DMS 273 treated with DMSO at 0.1 percent for 48 hours (cell line): ENCODE results near the gene RGS19.
"Not testable (repeated sequence)": the region's sequence is repeated elsewhere in the genome, so short reads cannot be mapped to it uniquely, and the experiment has no call there.

ENCODE experiments used
- DNase-seq: peaks from one replicate; lab custom pipeline; 2025; lab: John Stamatoyannopoulos, UW

The RGS19 gene

GRCh38 chr20:64079273-64080012, at the start of gene RGS19:
Gene RGS19, minus strand, starts transcription at chr20:64079518. Its CDS starts 2,632 bp downstream, at chr20:64076886.
- DNase-seq, result no peak

- DNase-seq, result not testable (repeated sequence)
Observed at GRCh38 chr20:64123517-64123916, 44.2 kb upstream of the RGS19 start.

- DNase-seq, result not testable (repeated sequence)
Observed at GRCh38 chr20:64122927-64123326, 43.6 kb upstream of the RGS19 start.

- no peak for DNase-seq
Observed at GRCh38 chr20:64121586-64121985, 42.3 kb upstream of the RGS19 start.

- DNase-seq, result no peak
Observed at GRCh38 chr20:64119681-64120341, 40.5 kb upstream of the RGS19 start.

- no peak for DNase-seq
Observed at GRCh38 chr20:64119301-64119680, 40.0 kb upstream of the RGS19 start.

- not testable (repeated sequence) for DNase-seq
Observed at GRCh38 chr20:64117432-64117777, 38.1 kb upstream of the RGS19 start.

GRCh38 chr20:64116541-64117431, 37.5 kb upstream of the RGS19 start:
- DNase-seq, result no peak

- no peak for DNase-seq
Observed at GRCh38 chr20:64116016-64116415, 36.7 kb upstream of the RGS19 start.

GRCh38 chr20:64115171-64115911, 36.0 kb upstream of the RGS19 start:
- no peak for DNase-seq

- no peak for DNase-seq
Observed at GRCh38 chr20:64114356-64114971, 35.1 kb upstream of the RGS19 start.

- no peak for DNase-seq
Observed at GRCh38 chr20:64113796-64114355, 34.6 kb upstream of the RGS19 start.

GRCh38 chr20:64113444-64113775, 34.1 kb upstream of the RGS19 start:
- DNase-seq, result no peak

- DNase-seq, result no peak
Observed at GRCh38 chr20:64112691-64113443, 33.5 kb upstream of the RGS19 start.

GRCh38 chr20:64111841-64112641, 32.7 kb upstream of the RGS19 start:
- no peak for DNase-seq

- no peak for DNase-seq
Observed at GRCh38 chr20:64110411-64111068, 31.2 kb upstream of the RGS19 start.

GRCh38 chr20:64109831-64110391, 30.6 kb upstream of the RGS19 start:
- DNase-seq, result no peak

- DNase-seq, result no peak
Observed at GRCh38 chr20:64108731-64109681, 29.7 kb upstream of the RGS19 start.
